HL-60/S4 treated with phorbol 12-myristate 13-acetate at 8.2 ng/mL for 4 days and 3 days (cell line): Measurements from ENCODE around the gene NEUROD6.

Source experiments
- in situ Hi-C: fragments of 300-500 bp; cut with MboI; formaldehyde crosslinking; loops from 2 replicates; pipeline ENCODE4 v1.15.0; 2022; ENCODE audit warnings: low sequenced_read_pairs

Gene NEUROD6

GRCh38 chr7:31340603-31341002 is at the start of gene NEUROD6:
Gene NEUROD6 (minus strand): TSS chr7:31340726. CDS start chr7:31339268, 1,458 bp downstream.
- in situ Hi-C loops, result no loop called here

DNA sequence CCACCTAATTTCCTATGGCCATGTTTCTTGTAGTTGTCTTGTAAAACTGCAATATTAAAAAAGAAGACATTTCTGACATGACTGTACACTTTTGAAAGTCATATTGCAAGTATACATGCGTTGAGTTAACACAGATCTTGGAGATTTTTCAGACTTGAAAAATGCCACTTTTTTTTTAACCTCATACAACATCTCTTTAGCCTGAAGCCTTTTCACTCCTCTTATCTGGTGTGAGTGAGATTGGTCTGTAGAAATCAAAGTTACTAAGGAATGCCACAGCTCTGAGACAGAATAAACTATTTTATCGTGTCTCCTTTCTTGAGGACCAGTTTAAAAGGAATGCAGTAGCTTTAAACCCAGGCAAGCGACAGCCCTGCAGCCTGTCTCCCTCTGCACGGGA is 43.9 kb upstream of the NEUROD6 start:
- in situ Hi-C loops, result loop anchor here (25.0 kb wide), 1 partner anchor 97 kb away; no protein-coding TSS in a partner anchor

- in situ Hi-C loops, result loop anchor here (25.0 kb wide), 1 partner anchor 95 kb away; no protein-coding TSS in a partner anchor
Observed at GRCh38 chr7:31382722-31383121, 42.2 kb upstream of the NEUROD6 start.

DNA sequence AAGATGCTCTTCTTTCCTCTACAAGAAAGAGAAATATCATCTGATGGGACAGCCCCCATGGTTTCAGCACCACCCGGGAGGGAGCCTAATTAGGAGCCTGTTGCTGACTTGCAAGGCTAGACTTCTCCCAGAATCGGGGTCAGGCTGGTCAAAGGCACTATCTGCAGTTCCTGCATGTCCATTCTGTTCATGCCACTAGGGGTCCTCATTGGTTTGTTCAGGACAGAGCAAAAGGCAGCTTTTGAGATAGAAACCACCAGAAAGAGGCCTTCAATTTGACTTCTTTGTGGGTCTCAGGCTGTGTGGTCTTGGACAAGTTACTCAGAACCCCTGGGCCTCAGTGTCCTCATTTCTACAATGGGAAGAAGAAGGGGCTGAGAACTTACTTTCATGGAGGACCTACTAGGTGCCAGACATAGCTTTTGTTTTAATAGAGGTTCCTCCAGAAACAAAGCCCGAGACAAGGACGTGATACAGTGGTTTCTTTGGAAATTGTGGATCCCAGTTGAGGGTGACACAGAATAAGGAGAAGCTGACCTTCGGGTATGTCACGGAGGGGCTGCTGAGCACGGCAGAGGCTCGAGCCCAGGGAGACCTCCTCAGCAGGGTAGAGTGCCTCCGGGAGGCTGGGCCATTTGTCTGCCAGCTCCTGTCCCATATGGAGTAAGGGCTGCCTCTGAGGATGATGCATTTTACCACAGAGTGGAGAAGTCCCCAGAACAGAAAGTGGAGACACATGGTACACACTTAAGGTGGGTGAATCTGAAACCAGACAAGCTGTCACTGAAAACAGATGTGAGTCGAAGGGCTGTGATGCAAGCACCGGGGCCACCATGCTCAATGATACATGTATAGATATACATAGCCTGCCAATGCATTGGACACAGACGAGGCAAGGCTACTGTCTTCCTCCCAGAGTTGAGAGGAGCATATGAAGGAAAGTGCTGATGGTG is 33.1 kb upstream of the NEUROD6 start:
- in situ Hi-C loops, result no loop called here

GRCh38 chr7:31372231-31372959 is 31.9 kb upstream of the NEUROD6 start:
- in situ Hi-C loops, result no loop called here

GRCh38 chr7:31371621-31372020 is 31.1 kb upstream of the NEUROD6 start:
- in situ Hi-C loops, result no loop called here

DNA sequence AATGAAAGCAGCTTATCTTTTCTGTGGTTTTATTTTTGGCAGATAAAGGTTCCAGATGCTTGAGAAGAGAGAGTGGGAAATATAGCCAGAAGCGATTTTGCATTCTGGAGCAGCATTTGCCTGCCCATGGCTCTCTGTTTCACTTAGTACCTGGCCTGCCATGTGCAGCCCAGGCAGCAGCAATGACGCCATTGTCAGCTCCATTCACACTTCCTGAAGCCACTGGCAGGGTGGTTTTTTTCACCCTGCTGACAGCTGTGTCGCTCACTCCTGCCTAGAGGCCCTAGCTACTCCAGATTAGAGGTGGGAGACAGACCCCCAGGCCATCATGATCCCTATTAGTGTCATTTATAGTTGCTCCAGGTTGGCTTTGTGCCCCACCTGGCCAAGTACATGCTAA is 30.1 kb upstream of the NEUROD6 start:
- in situ Hi-C loops, result no loop called here

DNA sequence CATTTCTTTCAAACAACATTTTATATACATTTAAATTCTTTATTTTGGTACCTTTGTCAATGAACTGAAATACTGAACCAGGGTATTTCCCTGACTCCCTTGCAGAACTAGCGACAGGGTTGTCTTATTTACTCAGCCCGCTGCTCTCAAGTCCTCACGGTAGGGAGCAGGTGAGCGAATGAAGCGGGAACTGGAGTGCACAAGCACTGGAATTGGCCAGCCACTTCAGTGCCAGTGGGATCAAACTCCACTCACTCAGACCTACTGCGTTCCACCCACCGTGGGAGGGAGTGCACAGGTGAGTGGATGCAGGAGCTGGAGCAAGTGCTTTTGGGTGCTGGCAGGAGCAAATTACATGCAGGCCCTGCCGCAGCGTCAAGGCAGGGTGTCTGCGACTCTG is 28.1 kb upstream of the NEUROD6 start:
- in situ Hi-C loops, result no loop called here

- in situ Hi-C loops, result no loop called here
Observed at GRCh38 chr7:31363496-31363895, 23.0 kb upstream of the NEUROD6 start.

DNA sequence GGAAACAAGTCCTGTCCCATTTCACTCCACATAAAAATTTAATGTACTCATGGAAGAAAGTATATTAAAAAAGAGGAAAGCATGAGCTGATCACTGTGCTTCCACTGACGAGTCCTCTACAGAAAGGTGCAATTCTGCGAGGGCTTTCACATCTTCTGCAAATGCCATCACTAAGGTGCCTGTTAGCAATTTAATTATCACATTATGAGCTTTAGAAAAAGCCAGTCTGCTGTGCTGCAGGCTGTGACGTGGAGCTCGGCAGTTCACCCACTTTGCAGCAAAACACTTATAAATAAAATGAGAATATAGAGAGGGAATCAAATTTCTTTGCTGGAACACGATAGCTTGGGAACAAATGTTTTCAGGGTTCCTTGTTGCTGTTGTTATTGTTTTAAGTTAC is 22.5 kb upstream of the NEUROD6 start:
- in situ Hi-C loops, result no loop called here

- in situ Hi-C loops, result no loop called here
Observed at GRCh38 chr7:31362401-31362800, 21.9 kb upstream of the NEUROD6 start.

- in situ Hi-C loops, result no loop called here
Observed at GRCh38 chr7:31358467-31358866, 17.9 kb upstream of the NEUROD6 start.

GRCh38 chr7:31345421-31345820 is 4.9 kb upstream of the NEUROD6 start:
- in situ Hi-C loops, result no loop called here

- in situ Hi-C loops, result no loop called here
Observed at GRCh38 chr7:31343516-31344305, 3.2 kb upstream of the NEUROD6 start.

GRCh38 chr7:31341141-31341540 is 615 bp upstream of the NEUROD6 start:
- in situ Hi-C loops, result no loop called here

GRCh38 chr7:31340051-31340450 is 475 bp downstream of the NEUROD6 start:
- in situ Hi-C loops, result no loop called here

- in situ Hi-C loops, result no loop called here
Observed at GRCh38 chr7:31338706-31339105, 1.8 kb downstream of the NEUROD6 start.

DNA sequence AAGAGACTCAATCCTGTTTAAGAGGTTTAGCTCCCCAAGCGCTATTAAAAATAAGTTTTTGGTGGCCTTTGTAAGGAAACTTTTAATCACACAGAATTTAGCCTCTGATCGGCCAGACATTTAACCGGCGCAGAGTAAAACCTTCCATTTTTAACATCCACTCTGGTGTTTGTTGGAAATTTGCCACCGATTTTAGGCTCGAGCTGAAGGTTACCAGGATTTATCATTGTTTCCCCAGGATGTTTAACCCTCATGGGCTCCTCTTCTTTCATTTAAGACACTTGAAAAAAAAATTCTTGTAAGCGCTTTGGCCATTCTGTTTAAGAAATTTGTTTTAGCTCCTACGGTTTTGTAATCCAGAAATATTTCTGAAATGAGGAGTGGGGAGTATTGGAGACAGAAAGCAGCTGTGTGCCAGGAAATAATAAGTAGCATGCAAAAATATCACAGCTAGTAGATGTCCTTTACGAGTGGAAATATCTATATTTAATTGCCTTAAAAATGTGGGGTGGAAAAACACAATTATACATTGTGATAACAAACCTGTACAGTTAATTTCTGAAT is 3.4 kb downstream of the NEUROD6 start:
- in situ Hi-C loops, result no loop called here

- in situ Hi-C loops, result no loop called here
Observed at GRCh38 chr7:31336202-31337001, 4.1 kb downstream of the NEUROD6 start.

- in situ Hi-C loops, result no loop called here
Observed at GRCh38 chr7:31335884-31336201, 4.7 kb downstream of the NEUROD6 start.
